Naive B cell (primary cell): ENCODE results near the gene RAB40C. TPM values are rescaled to one million over a fixed set of nuclear protein-coding genes. Genes with fewer than 3 reads are reported as not detected.
A peak's percentile ranks its signal among the peaks of the same experiment; 100 is the strongest.

Source experiments
- ATAC-seq, 2 donors: fragments of 150-1000 bp; cut with Tn5 transposase; 2 replicates each; pipeline ENCODE4 v1.10.0; 2021; ENCODE audit warnings: low read depth in 2 of 2, mild to moderate bottlenecking in 2 of 2, moderate library complexity in 2 of 2
- DNase-seq: peaks from one replicate; pipeline ENCODE4 v3.0.0; 2022
- H3K27ac Mint-ChIP-seq, 6 donors: one replicate each; pipeline ENCODE4 v1.8.0; 2020 to 2022; ENCODE audit warnings: mild to moderate bottlenecking in 6 of 6, mixed read lengths in 6 of 6, moderate library complexity in 5 of 6, inconsistent platforms in 2 of 6
- H3K27me3 Mint-ChIP-seq, 3 donors: one replicate each; pipeline ENCODE4 v1.8.0; 2021 to 2022; ENCODE audit warnings: mixed read lengths in 3 of 3, mild to moderate bottlenecking in 1 of 3
- H3K36me3 Mint-ChIP-seq, 2 donors: one replicate each; pipeline ENCODE4 v1.8.0; 2020 to 2022; ENCODE audit warnings: mixed read lengths in 2 of 2, inconsistent platforms in 1 of 2, mild to moderate bottlenecking in 1 of 2
- H3K4me1 Mint-ChIP-seq, 3 donors: one replicate each; pipeline ENCODE4 v1.8.0; 2020 to 2022; ENCODE audit warnings: mixed read lengths in 3 of 3, inconsistent platforms in 1 of 3, mild to moderate bottlenecking in 1 of 3, moderate library complexity in 1 of 3
- H3K4me3 Mint-ChIP-seq, 8 donors: one replicate each; pipeline ENCODE4 v1.8.0; 2020 to 2022; ENCODE audit warnings: mild to moderate bottlenecking in 8 of 8, mixed read lengths in 8 of 8, moderate library complexity in 8 of 8, inconsistent platforms in 2 of 8
- H3K9me3 Mint-ChIP-seq, 7 donors: one replicate each; pipeline ENCODE4 v1.8.0; 2020 to 2022; ENCODE audit warnings: mixed read lengths in 7 of 7, mild to moderate bottlenecking in 5 of 7, inconsistent platforms in 2 of 7, moderate library complexity in 1 of 7
- polyA plus RNA-seq, 6 donors: library from polyadenylated mRNA; unstranded; fragments of 300-500 nt; fragmentation: Illumina TruSeq; gene quantifications; one replicate each; pipeline ENCODE4 v1.2.3, GENCODE V29; 2021; ENCODE audit warnings: low read depth in 6 of 6

The RAB40C gene
- polyA plus RNA-seq, 6 donors from 2014 or later = 6.8 to 14.5 (median 9.4) TPM

DNA sequence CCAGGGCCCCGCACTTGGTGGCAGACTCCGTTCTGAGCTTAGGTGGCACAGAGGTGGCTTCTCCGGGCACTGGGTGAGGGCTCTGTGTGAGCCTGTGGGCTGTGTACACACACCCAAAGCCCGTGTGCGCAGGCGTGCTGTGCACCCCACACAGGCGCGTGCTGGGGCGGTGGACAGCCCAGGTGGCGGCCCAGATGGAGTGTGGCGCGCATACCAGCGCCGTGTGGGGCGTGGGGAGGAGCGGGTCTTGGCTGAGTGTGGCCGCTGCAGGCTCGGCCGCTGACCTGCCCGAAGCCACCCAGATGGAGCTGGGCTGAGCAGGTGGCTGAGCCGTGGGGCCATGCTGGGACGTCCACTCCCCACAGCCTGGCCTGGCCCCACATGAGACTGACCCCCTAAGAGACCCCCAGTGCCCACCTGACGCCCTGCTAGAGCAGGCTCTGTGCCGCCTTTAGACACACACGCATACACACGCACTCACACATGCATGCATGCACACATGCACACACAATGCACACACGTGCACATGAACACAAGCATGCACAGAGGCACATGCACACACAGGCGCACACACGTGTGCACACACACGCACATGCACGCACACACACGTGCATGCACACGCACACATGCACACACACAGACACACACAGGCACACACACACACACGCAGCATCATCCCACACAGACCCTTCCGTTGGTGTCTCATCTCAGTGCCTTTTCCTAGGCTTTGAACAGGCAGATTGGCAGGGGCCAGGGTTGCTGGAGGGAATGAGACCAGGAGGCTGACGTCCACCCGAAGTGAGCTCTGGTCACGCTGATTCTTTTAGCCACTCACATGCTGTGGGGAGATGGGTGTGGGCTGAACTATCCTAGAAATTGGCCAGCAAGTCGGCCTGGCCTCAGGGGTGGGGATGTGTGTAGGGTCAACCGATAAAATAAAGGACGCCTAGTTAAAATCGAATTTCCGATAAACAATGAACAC, 27.6 kb upstream of the RAB40C start:
- no peaks in the 10 kb centered on the region for H3K9me3 Mint-ChIP-seq
- peak overlapping the region in 2 of 8 donors; percentile 9 to 68 for H3K4me3 Mint-ChIP-seq
- peaks cover 9 to 14% (median 14%) of the 10 kb centered on the region in 3 donors for H3K4me1 Mint-ChIP-seq
- H3K27me3 Mint-ChIP-seq = peaks cover 0 to 32% (median 15%) of the 10 kb centered on the region in 3 donors
- peak overlapping the region in 1 of 6 donors; percentile 90 for H3K27ac Mint-ChIP-seq
- ATAC-seq = no peak
- no peak for DNase-seq
- H3K36me3 Mint-ChIP-seq = no peaks in the 10 kb centered on the region

DNA sequence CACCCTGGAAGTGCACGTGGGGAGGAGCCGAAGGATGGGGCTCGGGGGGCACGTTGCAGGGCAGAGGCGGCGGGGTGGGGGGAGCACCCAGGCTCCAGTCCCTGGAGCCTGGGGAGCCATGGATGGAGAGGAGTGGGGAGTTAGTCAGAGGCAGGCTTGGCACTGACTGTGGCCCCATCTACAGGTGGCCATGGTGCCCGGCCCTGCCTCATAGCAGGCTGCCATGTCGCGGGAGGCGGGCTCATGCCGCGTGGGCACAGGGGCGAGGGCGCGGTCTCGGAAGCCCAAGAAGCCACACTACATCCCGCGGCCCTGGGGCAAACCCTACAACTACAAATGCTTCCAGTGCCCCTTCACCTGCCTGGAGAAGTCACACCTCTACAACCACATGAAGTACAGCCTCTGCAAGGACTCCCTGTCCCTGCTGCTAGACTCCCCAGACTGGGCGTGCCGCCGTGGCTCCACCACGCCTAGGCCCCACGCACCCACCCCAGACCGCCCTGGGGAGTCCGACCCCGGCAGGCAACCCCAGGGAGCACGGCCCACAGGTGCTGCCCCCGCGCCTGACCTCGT, 26.7 kb upstream of the RAB40C start:
- H3K27me3 Mint-ChIP-seq = peaks cover 0 to 23% (median 11%) of the 10 kb centered on the region in 3 donors
- no peaks in the 10 kb centered on the region for H3K36me3 Mint-ChIP-seq
- no peaks in the 10 kb centered on the region for H3K9me3 Mint-ChIP-seq
- no peak overlapping the region for H3K4me3 Mint-ChIP-seq
- no peak for DNase-seq
- H3K27ac Mint-ChIP-seq = peak overlapping the region in 1 of 6 donors; percentile 47
- no peak for ATAC-seq
- peaks cover 9 to 15% (median 14%) of the 10 kb centered on the region in 3 donors for H3K4me1 Mint-ChIP-seq

DNA sequence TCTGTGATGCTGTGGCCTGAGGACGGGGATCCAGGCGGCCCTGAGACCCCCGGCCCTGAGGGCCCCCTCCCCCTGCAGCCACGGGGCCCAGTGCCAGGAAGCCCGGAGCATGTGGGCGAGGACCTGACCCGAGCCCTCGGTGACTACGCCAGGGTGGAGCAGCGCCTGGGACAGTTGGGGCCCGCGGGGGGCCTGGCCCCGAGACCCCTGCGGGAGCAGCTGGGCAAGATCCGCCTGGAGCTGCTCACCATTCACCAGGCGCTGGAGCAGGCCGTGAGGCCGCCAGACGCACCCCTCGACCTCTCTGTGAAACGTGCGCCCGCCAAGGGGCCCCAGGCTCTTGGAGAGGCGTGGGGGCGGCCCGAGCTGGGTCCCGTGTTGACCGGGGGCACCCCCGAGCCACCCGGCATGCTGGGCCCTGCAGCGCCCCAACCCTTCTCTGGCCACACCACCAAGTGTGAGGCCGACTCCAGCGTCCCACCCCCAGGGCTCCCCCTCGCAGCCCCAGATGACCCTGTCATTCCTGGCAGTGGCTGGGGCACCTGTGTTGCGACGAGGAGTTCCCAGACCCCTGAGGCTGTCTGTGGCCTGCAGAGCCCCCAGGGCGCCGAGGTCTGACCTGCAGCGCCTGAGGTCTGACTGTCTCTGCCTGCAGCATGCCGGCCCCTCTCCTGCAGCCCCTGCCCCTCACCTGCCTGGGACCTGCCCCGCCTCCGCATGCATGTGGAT, 25.0 kb upstream of the RAB40C start:
- no peak overlapping the region for H3K4me3 Mint-ChIP-seq
- ATAC-seq = no peak
- DNase-seq = no peak
- no peaks in the 10 kb centered on the region for H3K36me3 Mint-ChIP-seq
- peaks cover 16 to 18% (median 17%) of the 10 kb centered on the region in 3 donors for H3K4me1 Mint-ChIP-seq
- H3K9me3 Mint-ChIP-seq = no peaks in the 10 kb centered on the region
- H3K27me3 Mint-ChIP-seq = peaks cover 0 to 10% (median 5%) of the 10 kb centered on the region in 3 donors
- no peak overlapping the region for H3K27ac Mint-ChIP-seq

DNA sequence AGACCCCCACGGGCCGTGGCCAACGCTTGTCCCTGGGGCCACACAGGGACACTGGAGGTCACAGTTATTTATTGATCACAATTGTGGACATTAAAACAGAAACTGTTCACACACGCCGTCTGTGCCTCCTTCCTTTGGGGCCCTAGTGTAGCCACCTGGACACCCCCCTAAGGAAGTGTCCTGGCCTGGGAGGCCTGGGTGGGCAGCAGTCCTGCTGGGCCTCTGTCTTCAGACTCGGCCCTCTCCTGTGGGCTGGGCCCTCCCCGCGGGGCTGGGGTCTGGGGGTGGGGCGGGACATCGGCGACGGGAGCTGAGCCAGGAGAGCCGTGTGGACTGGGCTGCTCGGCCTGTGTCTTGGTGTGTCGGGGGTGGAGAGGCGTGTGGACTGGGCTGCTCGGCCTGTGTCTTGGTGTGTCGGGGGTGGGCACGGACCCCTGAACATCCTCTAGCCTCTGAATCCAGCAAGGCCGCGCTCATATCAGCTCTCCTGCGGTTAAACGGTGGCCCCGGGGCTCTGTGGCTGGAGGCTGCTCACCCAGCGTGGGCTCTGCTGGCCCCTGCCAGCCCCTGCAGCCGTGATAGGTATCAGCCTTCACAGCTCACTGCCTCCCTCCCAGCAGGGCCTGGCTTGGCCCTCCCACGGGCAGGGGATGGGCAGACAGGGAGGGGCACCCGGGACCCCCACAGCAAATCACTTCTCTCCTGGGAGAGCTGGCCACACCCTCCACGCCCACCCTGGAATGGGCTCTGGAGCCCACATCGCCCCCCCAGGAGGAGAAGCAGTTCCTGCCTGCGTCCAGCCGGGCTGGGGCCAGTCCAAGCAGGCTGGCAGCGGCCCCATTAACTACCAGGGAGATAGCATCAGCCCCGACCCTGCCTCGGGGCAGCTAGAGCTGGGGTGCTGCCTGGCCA, 24.2 kb upstream of the RAB40C start:
- Mint-ChIP-seq H3K9me3 (no peaks in the 10 kb centered on the region), H3K27ac (peak overlapping the region in 1 of 6 donors; percentile 83), H3K4me1 (peaks cover 16 to 21% (median 21%) of the 10 kb centered on the region in 3 donors)

DNA sequence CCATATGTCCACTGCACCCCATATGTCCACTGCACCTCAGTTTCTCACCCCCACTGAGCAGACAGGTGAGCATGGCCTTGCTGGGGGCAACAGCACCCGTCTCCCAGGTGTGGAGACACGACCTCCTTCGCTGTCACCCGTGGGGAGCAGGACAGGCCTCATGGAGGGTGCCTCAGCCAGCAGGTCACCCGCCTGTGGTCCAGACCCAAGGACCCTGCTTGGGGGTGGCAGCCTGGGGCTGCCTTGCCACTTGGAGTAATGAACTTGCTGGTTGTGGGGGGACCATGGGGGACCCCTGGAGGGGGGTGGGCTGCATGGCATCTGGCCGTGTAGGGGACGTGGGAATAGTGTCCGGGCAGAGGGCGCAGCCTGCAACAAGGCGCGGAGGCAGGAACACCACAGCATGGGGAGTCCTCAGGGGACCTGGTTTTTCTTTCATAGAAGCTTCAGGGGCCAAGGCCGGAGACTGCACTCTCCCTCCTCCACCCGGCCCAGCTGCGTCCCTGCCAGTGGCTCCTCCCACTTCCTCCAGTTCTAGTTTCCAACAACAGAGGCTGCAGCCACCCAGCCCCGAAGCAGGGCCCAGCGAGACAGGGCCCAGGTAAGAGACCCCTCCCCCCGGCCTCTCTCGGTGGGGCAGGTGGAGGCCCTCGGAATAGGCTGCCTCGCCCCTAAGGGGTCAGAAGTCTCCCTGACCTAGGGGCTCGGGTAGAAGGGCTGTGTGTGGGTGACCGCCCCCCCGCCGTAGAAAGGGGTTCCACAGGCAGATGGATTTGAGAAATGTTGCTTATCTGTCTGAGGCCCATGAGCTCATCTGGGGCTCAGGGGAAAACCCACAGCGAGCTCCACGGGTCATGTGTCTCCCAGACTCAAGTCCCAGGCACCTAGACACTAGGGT, 23.1 kb upstream of the RAB40C start, which contains the start of gene NHLRC4:
NHLRC4 (plus strand) TSS at position 531 of the 898 bp plus-strand sequence. CDS start 1,043 bp downstream, outside the sequence.
- H3K27me3 Mint-ChIP-seq = peaks cover 0 to 10% (median 5%) of the 10 kb centered on the region in 3 donors
- peak; percentile 54 to 59 for ATAC-seq
- no peaks in the 10 kb centered on the region for H3K36me3 Mint-ChIP-seq
- no peaks in the 10 kb centered on the region for H3K9me3 Mint-ChIP-seq
- H3K4me1 Mint-ChIP-seq = peaks cover 27 to 32% (median 31%) of the 10 kb centered on the region in 3 donors
- peak within 1 kb of the TSS in 5 of 6 donors; percentile 6 to 83 (median 53) for H3K27ac Mint-ChIP-seq
- H3K4me3 Mint-ChIP-seq = peak within 1 kb of the TSS; percentile 70 to 84 (median 78)
- DNase-seq = peak; percentile 51

More for the DNA sequence above, 24.2 kb upstream of the RAB40C start:
- Mint-ChIP-seq H3K36me3 (no peaks in the 10 kb centered on the region), H3K27me3 (peaks cover 0 to 10% (median 5%) of the 10 kb centered on the region in 3 donors), H3K4me3 (peak overlapping the region in 3 of 8 donors; percentile 6 to 53 (median 52))
- no peak for DNase-seq
- no peak for ATAC-seq

DNA sequence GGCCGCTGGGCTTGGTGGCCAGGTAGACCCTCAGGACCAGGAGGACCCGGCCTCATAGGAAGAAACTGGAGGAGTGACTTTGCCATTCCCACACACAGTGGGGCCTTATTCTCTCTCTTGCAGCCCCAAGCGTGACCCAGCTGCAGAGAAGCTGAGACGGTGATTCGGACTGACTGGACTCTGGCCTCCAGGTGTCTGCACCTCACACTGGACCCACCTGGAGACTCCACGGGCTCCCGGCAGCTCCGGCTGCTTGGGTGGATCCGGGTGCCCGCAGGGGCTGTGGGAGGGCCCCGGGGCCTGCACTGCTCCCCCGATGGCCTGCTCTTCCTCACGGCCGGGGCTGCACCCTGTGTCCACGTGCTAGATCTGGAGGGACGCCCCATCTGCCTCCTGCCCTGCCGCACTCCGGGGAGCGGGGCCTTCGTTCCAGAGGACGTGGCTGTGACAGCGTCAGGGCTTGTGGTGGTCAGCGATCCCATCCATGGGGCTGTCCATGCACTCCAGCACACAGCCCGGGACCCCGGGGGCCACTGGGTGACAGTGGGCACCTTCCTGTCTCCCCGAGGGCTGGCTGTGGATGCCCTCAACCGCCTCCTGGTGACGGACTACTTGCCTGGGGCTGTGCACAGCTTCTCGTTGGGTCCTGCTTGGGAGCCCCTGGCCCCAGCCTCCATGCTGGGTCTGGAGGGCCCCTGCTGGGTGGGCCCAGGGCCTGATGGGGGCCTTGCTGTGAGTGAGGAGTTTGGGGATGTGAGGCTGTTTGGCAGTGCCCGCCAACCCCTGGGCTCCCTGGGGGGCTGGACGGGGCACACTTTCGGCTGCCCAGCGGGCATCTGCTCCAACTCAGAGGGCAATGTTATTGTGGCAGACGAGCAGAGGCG, 22.3 kb upstream of the RAB40C start:
- peaks cover 29 to 36% (median 34%) of the 10 kb centered on the region in 3 donors for H3K4me1 Mint-ChIP-seq
- no peaks in the 10 kb centered on the region for H3K9me3 Mint-ChIP-seq
- ATAC-seq (no peak), DNase-seq (no peak)
- H3K36me3 Mint-ChIP-seq = no peaks in the 10 kb centered on the region
- peak overlapping the region in 4 of 6 donors; percentile 50 to 83 (median 64) for H3K27ac Mint-ChIP-seq
- H3K4me3 Mint-ChIP-seq = peak overlapping the region; percentile 70 to 84 (median 78)
- H3K27me3 Mint-ChIP-seq = peaks cover 0 to 4% (median under 1%) of the 10 kb centered on the region in 3 donors

DNA sequence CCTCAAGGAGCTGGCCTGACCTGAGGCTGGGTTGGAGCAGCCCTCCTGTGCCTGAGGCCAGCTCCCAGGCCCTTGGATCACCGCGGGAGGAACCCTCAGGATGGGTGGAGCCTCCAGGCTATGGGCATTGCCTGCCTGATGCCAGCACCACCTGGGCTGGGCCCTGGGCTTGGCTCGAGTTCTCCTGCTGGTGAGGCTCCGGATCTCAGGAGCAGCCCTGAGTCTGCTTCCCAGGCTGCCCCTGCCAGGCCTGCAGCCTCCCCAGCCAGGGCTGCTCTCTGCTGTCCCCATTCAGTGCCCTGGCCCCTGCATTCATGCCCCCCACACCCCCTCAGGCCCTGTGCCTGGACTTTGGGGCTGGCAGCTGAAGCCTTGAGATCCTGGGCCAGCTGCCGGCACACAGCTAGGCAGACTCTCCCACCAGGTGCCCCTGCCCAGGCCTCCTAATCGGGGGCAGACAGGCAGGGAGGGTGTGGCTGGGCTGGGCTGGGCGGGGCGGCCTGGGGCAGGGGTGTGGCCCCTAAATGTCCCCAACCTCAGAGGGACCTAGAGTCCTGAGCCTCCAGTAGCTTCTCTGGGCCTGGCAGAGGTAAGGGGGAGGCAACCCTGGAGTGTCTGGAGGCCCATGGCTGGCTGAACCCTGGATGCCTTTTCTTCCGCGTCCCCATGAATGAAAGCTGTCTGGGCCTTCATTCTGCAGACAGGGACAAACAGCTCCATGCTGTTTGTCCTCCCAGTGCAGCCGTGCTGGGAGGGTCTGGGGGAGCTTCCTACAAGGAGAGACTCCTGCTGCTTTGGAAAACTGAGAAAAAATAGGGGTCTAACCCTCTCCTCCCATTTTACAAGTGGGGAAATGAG, 21.2 kb upstream of the RAB40C start:
- H3K36me3 Mint-ChIP-seq = no peaks in the 10 kb centered on the region
- H3K4me3 Mint-ChIP-seq = peak overlapping the region; percentile 82 to 94 (median 90)
- ATAC-seq = no peak
- no peaks in the 10 kb centered on the region for H3K27me3 Mint-ChIP-seq
- no peaks in the 10 kb centered on the region for H3K9me3 Mint-ChIP-seq
- peak overlapping the region in 3 of 6 donors; percentile 54 to 99 (median 85) for H3K27ac Mint-ChIP-seq
- DNase-seq = no peak
- H3K4me1 Mint-ChIP-seq = peaks cover 29 to 36% (median 34%) of the 10 kb centered on the region in 3 donors

DNA sequence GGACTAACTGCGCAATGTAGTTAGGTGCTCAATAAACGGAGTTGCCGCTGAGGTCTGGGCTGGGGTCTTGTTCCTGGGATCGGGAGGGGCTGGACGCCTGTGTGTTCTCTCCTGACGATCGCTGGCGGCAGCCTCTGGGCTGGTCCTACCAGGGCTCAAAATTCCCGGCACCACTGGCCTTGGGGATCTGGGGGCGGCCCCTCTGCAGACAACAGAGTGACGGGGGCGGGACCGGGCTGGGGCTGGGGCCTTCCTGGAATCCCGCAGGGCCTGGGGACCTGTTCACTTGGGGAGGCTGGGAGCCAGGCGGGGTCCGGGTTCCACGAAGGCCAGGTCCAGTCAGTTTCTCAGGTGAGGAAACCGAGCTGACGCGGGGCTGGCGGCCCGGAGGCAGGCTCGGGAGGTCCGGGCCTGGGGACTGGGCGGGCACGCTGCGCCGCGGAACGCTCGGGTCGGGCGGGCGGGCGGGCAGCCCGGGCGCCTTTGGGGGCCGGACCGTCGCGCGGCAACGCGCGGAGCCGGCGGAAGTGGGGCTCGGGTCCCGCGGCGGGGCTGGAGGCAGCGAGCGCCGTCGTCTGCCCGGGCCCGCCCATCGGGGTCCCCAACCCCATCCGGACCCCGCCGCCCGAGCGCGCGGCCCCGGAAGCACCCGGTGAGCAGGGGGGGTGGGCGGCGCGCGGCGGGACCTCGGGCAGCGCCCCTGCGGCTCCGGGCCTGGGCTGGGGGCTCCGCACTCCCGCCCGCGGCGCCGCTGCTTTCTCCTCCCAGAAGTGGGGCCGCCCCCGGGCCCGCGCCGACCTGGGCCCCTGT, 20.2 kb upstream of the RAB40C start, which contains the start of gene PIGQ:
PIGQ (plus strand) TSS at position 524 of the 810 bp plus-strand sequence. CDS start 4,107 bp downstream, outside the sequence.
- ATAC-seq = peak; percentile 62 to 75

DNA sequence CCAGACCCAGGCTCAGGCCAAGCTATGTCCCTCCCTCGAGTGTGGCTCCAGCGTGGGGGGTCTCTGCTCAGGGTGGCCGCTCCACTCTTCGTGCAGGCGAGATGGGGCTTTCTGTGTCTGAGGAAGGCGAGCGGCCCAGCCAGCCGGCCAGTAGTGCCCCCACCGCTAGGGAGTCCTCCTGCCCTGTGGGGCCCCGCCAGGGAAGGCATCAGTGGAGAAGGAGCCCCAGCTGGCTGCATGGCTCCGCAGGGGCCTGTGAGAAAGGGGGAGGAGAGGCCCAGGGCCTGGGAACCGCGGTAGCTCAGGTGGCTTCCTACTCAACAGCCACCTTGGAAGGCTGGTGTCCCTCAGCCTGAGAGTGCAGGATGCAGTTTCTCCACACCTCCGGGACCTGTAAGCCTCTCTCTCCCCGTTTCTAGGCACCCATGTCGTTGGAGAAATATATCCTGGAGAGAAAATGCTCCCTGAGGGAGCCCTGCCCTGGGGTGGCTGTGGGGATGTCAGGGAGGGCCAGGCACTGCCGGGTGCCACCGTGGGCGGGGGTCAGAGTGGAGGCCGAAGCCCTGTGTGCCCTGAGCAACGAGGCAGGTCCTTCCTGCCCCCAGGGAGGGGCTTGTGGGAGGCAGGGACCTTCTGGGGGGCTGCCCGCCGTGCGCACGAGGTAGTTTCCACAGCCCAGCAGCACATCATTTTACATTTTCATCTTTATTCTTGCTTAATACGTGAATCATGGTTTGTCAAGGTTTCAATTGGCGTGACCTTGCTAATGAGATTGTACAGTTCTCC, 16.8 kb upstream of the RAB40C start:
- no peak for ATAC-seq
- no peak for DNase-seq
- Mint-ChIP-seq H3K9me3 (no peaks in the 10 kb centered on the region), H3K4me1 (peaks cover 23 to 31% (median 25%) of the 10 kb centered on the region in 3 donors), H3K36me3 (no peaks in the 10 kb centered on the region), H3K27ac (no peak overlapping the region), H3K4me3 (peak overlapping the region in 1 of 8 donors; percentile 22), H3K27me3 (no peaks in the 10 kb centered on the region)

More for the DNA sequence above, 20.2 kb upstream of the RAB40C start, which contains the start of gene PIGQ:
- peak; percentile 60 for DNase-seq
- no peaks in the 10 kb centered on the region for H3K27me3 Mint-ChIP-seq
- H3K36me3 Mint-ChIP-seq = no peaks in the 10 kb centered on the region
- H3K27ac Mint-ChIP-seq = peak within 1 kb of the TSS in 5 of 6 donors; percentile 60 to 99 (median 89)
- peaks cover 29 to 36% (median 34%) of the 10 kb centered on the region in 3 donors for H3K4me1 Mint-ChIP-seq
- peak within 1 kb of the TSS; percentile 84 to 94 (median 90) for H3K4me3 Mint-ChIP-seq
- H3K9me3 Mint-ChIP-seq = no peaks in the 10 kb centered on the region
